Ishikawa (cell line): ENCODE results near the gene ETFBKMT.

Experiments used
- CEBPB ChIP-seq: IDR thresholded peaks from 2 replicates; pipeline ENCODE4 v1.6.1; 2012
- FOXM1 ChIP-seq: IDR thresholded peaks from 2 replicates; pipeline ENCODE4 v1.6.1; 2012; ENCODE audit warnings: low read depth, borderline replicate concordance
- NFIC ChIP-seq: IDR thresholded peaks from 2 replicates; pipeline ENCODE4 v1.6.1; 2012
- RAD21 ChIP-seq: IDR thresholded peaks from 2 replicates; pipeline ENCODE4 v1.6.1; 2012; ENCODE audit warnings: low read depth
- TCF12 ChIP-seq: IDR thresholded peaks from 2 replicates; pipeline ENCODE4 v1.6.1; 2012; ENCODE audit warnings: low read depth
- TEAD4 ChIP-seq: IDR thresholded peaks from 2 replicates; pipeline ENCODE4 v1.6.1; 2012

- no peak for TF ChIP-seq CEBPB
- TF ChIP-seq RAD21: no peak
- no peak for TF ChIP-seq TCF12
- no peak for TF ChIP-seq NFIC
- TF ChIP-seq TEAD4: no peak
- no peak for TF ChIP-seq FOXM1
These were observed 33.1 kb upstream of the ETFBKMT start for GRCh38 chr12:31626270-31626995.
